Activated T-cell treated with anti-CD3 and anti-CD28 coated beads, Interleukin-2, amount 50 U/mL, for 4 hours (primary cell): Measurements from ENCODE around the gene PTPN12. TPM values are rescaled to one million over a fixed set of nuclear protein-coding genes. Genes with fewer than 3 reads are reported as not detected.

Source experiments
- ATAC-seq, 2 donors: fragments of 200-7000 bp; cut with Tn5 transposase; one replicate each; pipeline ENCODE4 v1.10.0; 2021
- DNase-seq: peaks from one replicate; pipeline ENCODE4 v3.0.0-alpha.2; 2020
- H3K27me3 Mint-ChIP-seq: one replicate; pipeline ENCODE4 v1.8.0; 2021; ENCODE audit warnings: low read depth, mixed read lengths
- H3K36me3 Mint-ChIP-seq: one replicate; pipeline ENCODE4 v1.8.0; 2022; ENCODE audit warnings: mixed read lengths; ENCODE audit not compliant: insufficient read depth
- H3K4me1 Mint-ChIP-seq: one replicate; pipeline ENCODE4 v1.8.0; 2021; ENCODE audit warnings: low read depth, mixed read lengths
- H3K4me3 Mint-ChIP-seq: one replicate; pipeline ENCODE4 v1.8.0; 2021; ENCODE audit warnings: mild to moderate bottlenecking, moderate library complexity, mixed read lengths
- H3K9me3 Mint-ChIP-seq: one replicate; pipeline ENCODE4 v1.8.0; 2021; ENCODE audit warnings: mixed read lengths
- total RNA-seq, 3 donors: library from RNA; stranded (reverse); gene quantifications; one replicate each; pipeline ENCODE4 v1.2.1, GENCODE V29; 2021

PTPN12 gene
- total RNA-seq, 3 donors from 2014 or later = 5.9 to 10.0 (median 7.2) TPM

DNA sequence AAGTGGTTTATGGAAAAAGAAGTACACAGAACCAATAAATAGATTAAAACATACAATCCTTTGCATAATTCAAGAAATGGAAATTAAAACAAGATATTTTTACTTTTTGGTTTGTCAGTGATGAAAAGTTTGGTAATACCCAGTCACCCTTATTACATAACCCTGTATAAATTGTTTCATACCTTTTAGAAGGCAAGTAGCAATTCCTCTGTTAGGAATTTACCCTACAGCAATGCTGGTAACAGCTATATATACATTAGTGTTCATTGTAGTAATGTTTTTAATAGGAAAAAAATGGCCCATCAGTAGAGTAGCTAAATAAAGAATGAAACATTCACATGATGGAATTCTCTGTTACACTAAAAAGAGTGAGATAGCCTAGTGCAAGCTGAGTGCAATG is 42.7 kb downstream of the PTPN12 start:
- no peaks in the 10 kb centered on the region for H3K9me3 Mint-ChIP-seq
- no peaks in the 10 kb centered on the region for H3K27me3 Mint-ChIP-seq
- no peak for ATAC-seq
- no peaks in the 10 kb centered on the region for H3K4me1 Mint-ChIP-seq
- peaks cover 12% of the 10 kb centered on the region for H3K36me3 Mint-ChIP-seq
- DNase-seq = no peak
- no peak overlapping the region for H3K4me3 Mint-ChIP-seq

DNA sequence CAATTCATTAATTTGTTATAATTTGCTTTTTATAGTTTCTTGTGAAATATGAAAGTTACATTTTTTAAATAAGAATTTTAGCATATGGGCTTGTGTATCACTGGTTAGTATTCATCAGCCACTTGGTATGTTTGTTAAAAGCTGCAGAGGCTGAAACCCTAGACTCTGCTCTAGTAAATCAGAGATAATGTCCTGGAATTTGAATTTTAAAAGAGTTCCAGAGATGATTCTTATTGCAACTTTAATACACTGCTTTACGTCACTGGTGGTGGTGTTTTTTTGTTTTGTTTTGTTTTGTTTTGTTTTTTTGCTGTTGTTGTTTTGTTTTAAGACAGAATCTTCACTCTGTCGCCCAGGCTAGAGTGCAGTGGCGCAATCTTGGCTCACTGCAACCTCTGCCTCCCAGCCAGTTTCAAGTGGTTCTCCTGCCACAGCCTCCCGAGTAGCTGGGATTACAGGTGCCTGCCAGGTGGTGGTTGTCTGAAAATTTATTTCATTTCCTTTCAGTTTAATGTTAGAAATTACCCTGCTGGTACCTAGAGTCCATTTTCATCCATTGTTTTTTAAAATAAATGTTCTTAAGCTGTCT is 43.8 kb downstream of the PTPN12 start:
- Mint-ChIP-seq H3K9me3 (no peaks in the 10 kb centered on the region), H3K27me3 (no peaks in the 10 kb centered on the region), H3K4me1 (no peaks in the 10 kb centered on the region), H3K36me3 (peaks cover 10% of the 10 kb centered on the region), H3K4me3 (no peak overlapping the region)
- DNase-seq = no peak
- no peak for ATAC-seq

DNA sequence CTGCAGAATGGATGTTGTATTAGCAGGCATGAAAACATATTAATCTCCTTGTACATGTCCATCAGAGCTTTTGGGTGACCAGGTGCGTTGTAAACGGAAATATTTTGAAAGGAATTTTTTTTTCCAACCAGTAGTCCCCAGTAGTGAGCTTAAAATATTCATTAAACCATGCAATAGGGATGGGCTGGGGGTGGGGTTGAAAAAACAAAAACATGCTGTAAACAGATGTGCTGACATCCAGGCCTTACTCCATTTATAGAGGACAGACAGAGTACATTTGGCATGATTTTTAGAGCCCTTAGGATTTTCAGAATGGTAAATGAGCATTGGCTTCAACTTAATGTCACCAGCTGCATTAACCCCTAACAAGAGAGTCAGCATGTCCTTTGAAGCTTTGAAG is 50.2 kb downstream of the PTPN12 start:
- ATAC-seq (no peak), DNase-seq (no peak)
- Mint-ChIP-seq H3K36me3 (peaks cover 9% of the 10 kb centered on the region), H3K4me3 (no peak overlapping the region), H3K4me1 (peaks cover 2% of the 10 kb centered on the region), H3K9me3 (no peaks in the 10 kb centered on the region), H3K27me3 (no peaks in the 10 kb centered on the region)

DNA sequence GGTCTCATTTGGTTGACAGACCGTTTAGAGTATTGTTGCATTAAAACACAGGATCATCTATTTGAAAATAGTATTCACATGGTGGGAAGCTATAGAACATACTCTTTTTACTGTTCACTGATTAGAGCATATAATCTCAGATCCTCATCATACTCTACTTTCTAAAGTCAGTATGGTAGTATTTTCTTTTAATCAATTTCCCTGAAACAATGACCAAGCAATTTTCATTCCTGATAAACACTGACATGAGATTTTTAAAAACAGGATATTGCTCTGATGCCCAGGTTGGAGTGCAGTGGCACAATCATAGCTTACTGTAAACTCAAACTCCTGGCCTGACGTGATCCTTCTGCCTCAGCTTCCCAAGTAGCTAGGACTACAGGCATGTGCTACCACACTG is 63.9 kb downstream of the PTPN12 start:
- no peak overlapping the region for H3K4me3 Mint-ChIP-seq
- H3K36me3 Mint-ChIP-seq = peaks cover 11% of the 10 kb centered on the region
- DNase-seq (no peak), ATAC-seq (no peak)
- H3K27me3 Mint-ChIP-seq = no peaks in the 10 kb centered on the region
- H3K4me1 Mint-ChIP-seq = no peaks in the 10 kb centered on the region
- H3K9me3 Mint-ChIP-seq = no peaks in the 10 kb centered on the region

DNA sequence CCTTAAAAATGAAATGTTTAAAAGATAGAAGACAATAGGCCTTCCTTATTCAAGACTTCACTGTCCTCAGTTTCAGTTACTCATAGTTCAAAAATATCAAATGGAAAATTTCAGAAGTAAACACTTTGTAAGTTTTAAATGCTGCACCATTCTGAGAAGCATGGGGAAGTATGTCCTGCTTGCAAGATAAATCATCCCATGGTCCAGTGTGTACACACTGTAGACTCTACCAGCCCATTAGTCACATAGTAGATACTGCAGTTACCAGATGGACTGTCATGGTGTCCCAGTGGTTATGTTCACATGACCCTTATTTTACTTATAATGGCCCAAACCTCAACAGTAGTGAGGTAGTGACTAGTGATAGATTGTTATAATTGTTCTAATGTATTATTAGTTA is 69.5 kb downstream of the PTPN12 start:
- DNase-seq (no peak), ATAC-seq (no peak)
- Mint-ChIP-seq H3K27me3 (no peaks in the 10 kb centered on the region), H3K36me3 (peaks cover 9% of the 10 kb centered on the region), H3K9me3 (no peaks in the 10 kb centered on the region), H3K4me1 (no peaks in the 10 kb centered on the region), H3K4me3 (no peak overlapping the region)

DNA sequence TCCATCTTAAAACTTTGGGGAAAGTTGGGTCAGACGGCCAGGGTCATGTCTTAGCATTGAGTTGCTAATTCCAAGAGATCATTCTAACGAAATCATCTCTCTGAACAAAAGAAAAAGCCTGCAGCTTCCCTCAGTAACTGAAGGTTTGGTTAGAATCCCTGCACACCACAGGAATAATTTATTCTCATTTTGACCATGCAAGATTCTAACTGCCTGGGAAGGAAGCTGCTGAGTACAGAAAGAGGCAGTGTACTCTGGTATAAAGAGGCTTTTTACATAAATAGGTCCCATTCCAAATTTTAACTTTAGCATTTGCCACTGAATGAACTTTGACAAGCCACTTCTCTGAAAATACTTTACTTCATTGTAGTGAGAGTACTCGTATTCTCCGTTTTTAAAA is 82.2 kb downstream of the PTPN12 start:
- H3K9me3 Mint-ChIP-seq = no peaks in the 10 kb centered on the region
- peaks cover 8% of the 10 kb centered on the region for H3K36me3 Mint-ChIP-seq
- ATAC-seq (no peak), DNase-seq (no peak)
- no peaks in the 10 kb centered on the region for H3K27me3 Mint-ChIP-seq
- no peaks in the 10 kb centered on the region for H3K4me1 Mint-ChIP-seq
- H3K4me3 Mint-ChIP-seq = no peak overlapping the region

DNA sequence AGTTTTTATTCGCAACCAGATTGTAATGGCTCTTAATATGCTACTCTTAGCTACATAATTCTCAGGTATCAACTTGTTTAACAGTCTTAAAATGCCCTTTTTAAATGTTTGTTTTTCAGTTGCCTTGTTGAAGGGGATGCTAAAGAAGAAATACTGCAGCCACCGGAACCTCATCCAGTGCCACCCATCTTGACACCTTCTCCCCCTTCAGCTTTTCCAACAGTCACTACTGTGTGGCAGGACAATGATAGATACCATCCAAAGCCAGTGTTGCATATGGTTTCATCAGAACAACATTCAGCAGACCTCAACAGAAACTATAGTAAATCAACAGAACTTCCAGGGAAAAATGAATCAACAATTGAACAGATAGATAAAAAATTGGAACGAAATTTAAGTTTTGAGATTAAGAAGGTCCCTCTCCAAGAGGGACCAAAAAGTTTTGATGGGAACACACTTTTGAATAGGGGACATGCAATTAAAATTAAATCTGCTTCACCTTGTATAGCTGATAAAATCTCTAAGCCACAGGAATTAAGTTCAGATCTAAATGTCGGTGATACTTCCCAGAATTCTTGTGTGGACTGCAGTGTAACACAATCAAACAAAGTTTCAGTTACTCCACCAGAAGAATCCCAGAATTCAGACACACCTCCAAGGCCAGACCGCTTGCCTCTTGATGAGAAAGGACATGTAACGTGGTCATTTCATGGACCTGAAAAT is 89.7 kb downstream of the PTPN12 start:
- H3K4me3 Mint-ChIP-seq = no peak overlapping the region
- H3K4me1 Mint-ChIP-seq = no peaks in the 10 kb centered on the region
- peaks cover 13% of the 10 kb centered on the region for H3K36me3 Mint-ChIP-seq
- ATAC-seq (no peak), DNase-seq (no peak)
- H3K27me3 Mint-ChIP-seq = no peaks in the 10 kb centered on the region
- no peaks in the 10 kb centered on the region for H3K9me3 Mint-ChIP-seq

DNA sequence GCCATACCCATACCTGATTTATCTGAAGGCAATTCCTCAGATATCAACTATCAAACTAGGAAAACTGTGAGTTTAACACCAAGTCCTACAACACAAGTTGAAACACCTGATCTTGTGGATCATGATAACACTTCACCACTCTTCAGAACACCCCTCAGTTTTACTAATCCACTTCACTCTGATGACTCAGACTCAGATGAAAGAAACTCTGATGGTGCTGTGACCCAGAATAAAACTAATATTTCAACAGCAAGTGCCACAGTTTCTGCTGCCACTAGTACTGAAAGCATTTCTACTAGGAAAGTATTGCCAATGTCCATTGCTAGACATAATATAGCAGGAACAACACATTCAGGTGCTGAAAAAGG is 90.2 kb downstream of the PTPN12 start:
- no peak for DNase-seq

DNA sequence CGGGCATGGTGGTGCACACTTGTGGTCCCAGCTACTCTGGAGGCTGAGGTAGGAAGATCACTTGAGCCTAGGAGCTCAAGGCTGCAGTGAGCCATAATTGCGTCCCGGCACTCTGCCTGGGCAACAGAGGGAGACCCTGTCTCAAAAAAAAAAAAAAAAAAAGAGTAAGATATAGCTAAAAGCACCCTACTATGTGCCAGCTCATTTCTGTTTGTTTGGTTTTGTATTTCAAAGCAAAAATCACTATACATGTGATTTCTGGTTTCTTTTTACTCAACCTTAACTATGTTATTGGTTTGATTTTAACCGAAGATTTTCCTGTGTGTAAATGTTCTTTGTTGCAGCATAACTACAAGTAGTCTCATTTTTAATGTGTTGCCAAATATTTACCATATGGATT is 92.7 kb downstream of the PTPN12 start:
- H3K27me3 Mint-ChIP-seq = no peaks in the 10 kb centered on the region
- no peak overlapping the region for H3K4me3 Mint-ChIP-seq
- DNase-seq (no peak), ATAC-seq (no peak)
- H3K4me1 Mint-ChIP-seq = no peaks in the 10 kb centered on the region
- no peaks in the 10 kb centered on the region for H3K9me3 Mint-ChIP-seq
- peaks cover 7% of the 10 kb centered on the region for H3K36me3 Mint-ChIP-seq

More for the DNA sequence above, 90.2 kb downstream of the PTPN12 start:
- no peak for ATAC-seq
- Mint-ChIP-seq H3K4me3 (no peak overlapping the region), H3K9me3 (no peaks in the 10 kb centered on the region), H3K4me1 (no peaks in the 10 kb centered on the region), H3K36me3 (peaks cover 9% of the 10 kb centered on the region), H3K27me3 (no peaks in the 10 kb centered on the region)

DNA sequence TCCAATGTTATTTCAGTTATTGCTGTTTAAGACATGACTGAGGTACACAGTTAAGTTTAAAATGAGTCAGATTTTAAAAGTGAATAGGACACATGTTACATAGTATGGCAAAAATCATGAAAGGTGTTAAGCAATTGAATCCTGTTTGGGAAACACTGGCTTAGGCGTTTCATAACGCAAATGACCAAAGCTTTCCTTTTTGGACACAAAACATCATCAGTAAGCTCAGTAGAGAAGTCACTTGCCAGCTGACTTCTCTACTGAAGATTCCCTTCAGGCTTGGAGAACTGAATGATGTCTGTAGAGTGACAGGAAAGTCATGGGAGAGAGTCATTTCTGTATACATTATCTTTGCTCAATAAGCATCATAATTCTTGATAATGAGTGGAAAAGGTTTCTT is 94.7 kb downstream of the PTPN12 start:
- DNase-seq (no peak), ATAC-seq (no peak)
- H3K36me3 Mint-ChIP-seq = peaks cover 4% of the 10 kb centered on the region
- no peaks in the 10 kb centered on the region for H3K27me3 Mint-ChIP-seq
- no peaks in the 10 kb centered on the region for H3K9me3 Mint-ChIP-seq
- H3K4me1 Mint-ChIP-seq = no peaks in the 10 kb centered on the region
- no peak overlapping the region for H3K4me3 Mint-ChIP-seq

DNA sequence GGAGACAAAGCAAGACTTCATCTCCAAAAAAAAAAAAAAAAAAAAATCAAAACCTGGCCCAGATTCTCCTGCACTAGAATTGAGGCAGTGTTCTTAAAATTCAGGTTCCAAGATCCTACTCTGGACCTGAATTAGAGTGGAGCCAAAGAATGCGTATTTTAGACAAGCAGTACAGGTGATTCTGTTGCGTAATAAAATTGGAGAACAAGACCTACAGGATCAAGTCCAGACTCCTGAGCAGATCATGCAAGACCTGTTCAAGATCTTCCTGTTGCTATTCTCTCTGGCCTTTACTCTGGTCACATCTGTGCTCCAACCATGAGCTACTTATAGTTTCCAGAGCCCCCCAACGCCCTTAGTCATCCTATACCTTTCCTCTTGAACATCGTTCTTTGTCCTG is 107.7 kb downstream of the PTPN12 start:
- H3K4me3 Mint-ChIP-seq = no peak overlapping the region
- peaks cover 4% of the 10 kb centered on the region for H3K36me3 Mint-ChIP-seq
- H3K4me1 Mint-ChIP-seq = no peaks in the 10 kb centered on the region
- DNase-seq (no peak), ATAC-seq (no peak)
- H3K27me3 Mint-ChIP-seq = no peaks in the 10 kb centered on the region
- no peaks in the 10 kb centered on the region for H3K9me3 Mint-ChIP-seq

DNA sequence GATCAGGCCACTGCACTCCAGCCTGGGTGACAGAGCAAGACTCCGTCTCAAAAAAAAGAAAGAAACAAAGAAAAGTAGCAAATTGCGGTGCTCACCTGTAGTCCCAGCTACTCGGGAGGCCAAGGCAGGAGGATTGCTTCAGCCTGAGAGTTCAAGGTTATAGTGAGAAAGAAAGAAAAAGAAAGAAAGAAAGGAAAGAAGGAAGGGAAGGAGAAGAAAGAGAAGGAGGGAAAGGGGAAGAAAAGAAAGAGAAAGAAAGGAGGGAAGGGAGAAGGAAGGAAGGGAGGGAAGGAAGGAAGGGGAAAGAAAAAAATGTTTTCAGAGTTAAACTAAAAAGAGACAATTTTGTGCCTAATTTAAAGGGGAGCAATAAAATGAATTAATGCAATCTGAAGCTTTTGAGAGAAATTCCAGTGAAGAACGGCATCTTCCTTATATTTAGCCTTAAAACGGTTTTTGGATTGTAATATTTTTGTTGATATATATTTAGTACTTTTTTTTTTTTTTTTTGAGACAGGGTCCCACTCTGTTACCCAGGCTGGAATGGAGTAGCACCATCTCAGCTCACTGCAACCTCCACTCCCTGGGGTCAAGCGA is 111.7 kb downstream of the PTPN12 start:
- DNase-seq (no peak), ATAC-seq (no peak)
- Mint-ChIP-seq H3K4me3 (no peak overlapping the region), H3K36me3 (peaks cover 3% of the 10 kb centered on the region), H3K9me3 (no peaks in the 10 kb centered on the region), H3K4me1 (no peaks in the 10 kb centered on the region), H3K27me3 (no peaks in the 10 kb centered on the region)

DNA sequence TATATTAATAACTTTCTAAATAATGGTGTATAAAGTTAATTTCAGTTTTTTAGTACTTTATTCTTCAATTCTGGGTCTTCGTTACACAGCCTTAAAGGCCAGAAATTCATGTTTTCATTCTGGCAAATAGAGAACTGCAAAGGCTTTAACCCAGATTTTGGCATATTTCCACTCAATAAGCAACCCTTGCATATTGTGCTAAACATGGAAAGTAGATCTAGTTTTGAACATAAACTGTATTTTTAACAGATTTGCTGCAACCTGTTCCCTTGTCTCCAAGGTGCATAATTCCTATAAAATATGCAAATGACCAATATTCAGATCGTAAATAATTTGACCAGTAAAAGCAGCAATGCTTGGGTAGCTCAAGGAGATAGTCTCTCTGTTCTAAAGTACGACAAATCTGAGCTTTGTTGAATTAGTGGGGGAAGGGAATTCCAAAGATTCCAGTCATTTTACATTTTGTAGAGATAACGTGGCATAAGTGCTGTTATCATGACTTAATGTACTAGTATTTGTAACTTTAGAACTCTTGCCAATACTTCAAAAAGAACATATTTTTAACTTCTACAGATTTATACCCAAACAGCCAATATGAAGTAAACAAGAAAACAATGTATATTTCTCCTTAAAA is 112.7 kb downstream of the PTPN12 start:
- H3K4me3 Mint-ChIP-seq = no peak overlapping the region
- DNase-seq (no peak), ATAC-seq (no peak)
- no peaks in the 10 kb centered on the region for H3K9me3 Mint-ChIP-seq
- no peaks in the 10 kb centered on the region for H3K27me3 Mint-ChIP-seq
- H3K4me1 Mint-ChIP-seq = no peaks in the 10 kb centered on the region
- H3K36me3 Mint-ChIP-seq = no peaks in the 10 kb centered on the region

DNA sequence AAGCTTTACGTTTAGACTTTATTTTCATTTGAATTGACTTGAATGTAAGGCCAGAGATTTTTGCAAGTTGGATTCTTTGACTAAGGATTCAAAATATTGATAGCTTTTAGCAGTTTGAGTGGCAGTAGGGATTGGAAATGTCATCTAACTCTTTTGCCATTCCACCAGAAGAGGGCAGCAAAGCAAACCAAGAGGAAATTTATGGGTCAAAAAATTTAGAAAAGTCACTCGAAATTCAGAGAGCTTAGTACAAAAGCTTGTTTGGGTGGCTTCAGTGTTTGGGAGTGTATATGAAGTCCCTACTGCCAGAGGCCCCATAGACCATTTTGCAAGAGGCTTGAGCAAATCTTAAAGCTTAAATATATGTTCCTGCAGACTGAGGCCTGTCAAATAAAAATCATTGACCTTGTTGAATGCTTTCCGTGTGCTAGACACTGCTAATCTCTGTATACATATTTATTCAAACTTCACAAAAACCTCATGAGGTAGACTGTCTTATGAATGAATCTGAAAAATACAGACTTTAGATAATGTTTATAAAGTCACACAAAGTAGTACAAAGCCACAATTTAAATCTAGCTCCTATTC is 114.6 kb downstream of the PTPN12 start:
- DNase-seq (peak; percentile 10), ATAC-seq (no peak)
- Mint-ChIP-seq H3K36me3 (no peaks in the 10 kb centered on the region), H3K4me1 (no peaks in the 10 kb centered on the region), H3K4me3 (no peak overlapping the region), H3K9me3 (no peaks in the 10 kb centered on the region), H3K27me3 (no peaks in the 10 kb centered on the region)
